Activated naive CD4-positive, alpha-beta T cell (primary cell): ENCODE data around the gene MRPL50.
A peak's percentile ranks its signal among the peaks of the same experiment; 100 is the strongest.

Experiments used
- DNase-seq, 4 experiments: peaks; one replicate each; lab custom pipeline; 2025; lab: John Stamatoyannopoulos, UW

Gene MRPL50

DNA sequence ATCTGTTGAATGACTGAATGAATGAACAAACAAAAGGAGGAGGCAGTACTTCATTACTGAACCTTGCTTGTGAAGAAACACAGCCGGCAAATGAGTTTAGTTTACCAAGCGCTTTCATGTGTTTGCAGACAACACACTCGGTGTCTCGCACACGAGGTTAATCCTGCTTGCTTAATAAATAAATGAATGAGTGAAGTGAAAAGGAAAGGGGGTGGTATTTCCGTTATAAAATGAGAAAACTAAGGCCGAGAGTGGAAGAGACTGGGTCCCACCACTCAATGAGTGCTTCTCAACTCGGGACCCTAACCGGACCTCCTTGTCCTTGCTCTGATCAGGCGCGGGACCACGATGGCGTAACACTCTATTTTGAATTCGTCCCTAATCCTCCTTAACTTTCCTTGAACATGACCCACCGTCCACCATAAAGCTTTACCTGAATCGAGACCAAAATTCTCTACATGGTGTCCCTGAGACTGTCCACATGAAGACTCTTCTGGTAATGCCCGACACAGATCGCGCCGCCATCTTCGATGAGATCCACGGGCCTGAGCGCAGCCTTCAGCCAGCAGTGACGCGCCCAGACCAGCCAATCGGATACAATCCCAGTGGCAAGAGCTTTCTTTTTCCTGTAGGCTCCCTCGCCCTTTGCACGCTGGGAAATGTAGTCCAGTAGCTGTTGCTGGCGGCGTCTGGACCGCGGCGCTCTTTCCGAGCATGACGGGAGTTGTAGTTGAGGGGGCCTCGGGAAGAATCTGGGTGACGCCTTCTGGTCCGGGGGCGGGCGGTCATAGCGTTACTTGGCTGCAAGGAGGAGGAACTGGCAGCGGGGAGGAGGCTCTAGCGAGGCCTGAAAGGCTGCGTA is at the start of gene MRPL50, which contains the start of gene ZNF189:
Gene MRPL50 (minus strand): TSS at position 551 of the 862 bp plus-strand sequence. CDS start 26 bp downstream, at position 525.
Gene ZNF189 (plus strand): TSS at position 784 of the 862 bp plus-strand sequence. CDS start 306 bp downstream, outside the sequence.
- DNase-seq, result peak; percentile 80 to 90 (median 85)

- DNase-seq, result no peak
These were observed 48.3 kb upstream of the MRPL50 start for GRCh38 chr9:101446732-101447131.

DNA sequence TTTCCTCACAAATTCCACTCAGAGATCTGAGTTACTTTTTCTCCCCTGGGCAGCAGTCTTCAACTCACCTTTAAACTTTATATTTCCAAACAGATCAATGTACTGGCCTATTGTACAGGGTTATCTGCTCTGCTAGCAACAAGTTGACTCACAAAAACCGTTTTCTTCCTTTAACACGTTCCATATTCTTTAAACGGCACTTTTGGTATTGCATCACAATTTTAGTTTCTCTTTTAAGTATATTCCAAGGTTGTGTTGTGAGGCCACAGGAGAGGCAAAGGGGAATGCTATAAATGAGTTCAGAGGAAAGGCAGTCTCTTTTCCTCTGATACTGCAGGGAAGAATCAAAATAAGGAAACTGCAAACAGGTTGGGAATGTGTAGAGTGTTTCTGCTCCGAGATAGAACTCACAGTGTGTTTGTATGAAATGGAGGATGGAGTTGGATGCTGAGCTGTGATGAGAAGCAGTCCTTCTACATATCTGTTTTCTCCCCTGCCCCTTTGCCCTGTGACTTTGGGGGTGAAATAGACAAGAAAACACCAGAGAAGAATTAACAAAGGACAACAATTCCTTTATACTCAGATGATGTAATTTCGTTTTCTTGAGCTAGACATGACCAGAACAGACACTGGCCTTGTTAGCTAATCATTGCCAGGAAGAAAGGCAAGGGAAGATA is 47.1 kb upstream of the MRPL50 start:
- no peak for DNase-seq

DNA sequence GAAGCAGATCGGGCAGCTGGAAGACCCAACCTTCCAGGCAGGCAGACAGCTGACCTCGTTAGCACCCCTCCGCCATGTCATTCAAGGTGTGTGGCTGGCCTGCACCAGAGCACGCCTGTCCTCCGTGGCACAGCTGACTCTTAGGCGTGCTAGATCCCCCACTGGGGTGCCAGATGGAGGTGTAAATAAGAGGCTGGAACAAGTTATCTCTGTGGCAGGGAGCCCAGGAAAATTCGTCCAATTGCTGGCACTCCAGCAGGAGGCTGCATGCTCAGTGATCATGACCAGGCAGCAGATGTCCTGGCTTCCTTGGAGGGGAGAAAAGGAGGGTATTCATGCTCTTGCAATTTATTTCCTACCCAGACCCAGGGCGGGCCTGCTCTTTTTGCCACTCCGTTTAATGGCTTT is 45.0 kb upstream of the MRPL50 start:
- no peak for DNase-seq

GRCh38 chr9:101442736-101443135 is 44.3 kb upstream of the MRPL50 start:
- DNase-seq, result no peak

- no peak for DNase-seq
These were observed 43.9 kb upstream of the MRPL50 start for GRCh38 chr9:101442318-101442717.

DNA sequence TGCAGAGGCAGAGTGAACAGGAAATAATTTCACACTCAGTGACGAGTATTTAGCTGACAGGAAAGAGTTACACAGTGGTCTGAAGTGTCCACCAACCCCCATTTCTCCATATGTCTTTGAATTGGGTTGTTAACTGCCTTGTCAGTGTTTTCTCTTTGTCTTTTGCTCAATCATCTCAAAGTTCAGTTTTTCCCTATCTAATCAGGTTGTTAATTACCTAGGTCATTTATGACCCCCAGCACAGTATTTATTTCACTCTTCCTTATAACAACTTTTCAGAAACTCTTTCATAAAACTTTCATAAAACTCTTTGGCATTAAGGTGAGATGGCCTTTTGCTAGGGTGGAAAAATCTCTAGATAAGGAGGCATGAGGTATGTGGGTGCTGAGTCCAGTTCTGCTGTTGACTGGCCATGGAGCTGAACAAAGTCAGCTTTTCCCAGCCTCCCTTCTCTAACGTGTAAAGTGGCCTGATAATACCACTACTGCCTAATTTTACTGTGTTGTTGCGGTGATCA is 42.4 kb upstream of the MRPL50 start:
- DNase-seq, result no peak

GRCh38 chr9:101438523-101438922 is 40.1 kb upstream of the MRPL50 start:
- no peak for DNase-seq

- DNase-seq, result no peak
These were observed 39.4 kb upstream of the MRPL50 start for GRCh38 chr9:101437806-101438232.

DNA sequence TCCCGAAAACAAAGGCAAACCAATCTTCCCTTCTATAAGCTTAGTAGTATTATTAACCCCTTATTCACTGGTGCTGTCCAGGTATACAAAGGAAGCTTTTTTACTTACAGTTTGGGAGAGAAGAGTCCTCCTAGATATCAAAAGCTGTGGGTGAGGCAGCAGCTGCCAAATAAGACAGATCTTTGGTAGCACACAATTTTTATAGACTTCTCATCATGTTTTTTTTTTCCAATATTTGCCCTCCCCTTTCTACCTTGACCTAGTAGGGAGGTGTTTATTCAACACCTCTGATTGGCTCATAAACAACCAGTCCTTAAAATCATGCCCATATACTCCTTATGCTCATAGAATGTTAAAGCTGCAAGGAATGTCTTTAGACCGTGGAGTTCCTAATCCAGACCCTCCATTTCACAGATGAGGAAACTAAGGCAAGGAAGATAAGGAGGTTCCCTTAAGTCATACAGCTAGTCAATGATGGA is 37.2 kb upstream of the MRPL50 start, which contains the start of gene ALDOB:
Gene ALDOB (minus strand): TSS at position 174 of the 479 bp plus-strand sequence. CDS start 4,887 bp downstream, outside the sequence.
- DNase-seq, result no peak

DNA sequence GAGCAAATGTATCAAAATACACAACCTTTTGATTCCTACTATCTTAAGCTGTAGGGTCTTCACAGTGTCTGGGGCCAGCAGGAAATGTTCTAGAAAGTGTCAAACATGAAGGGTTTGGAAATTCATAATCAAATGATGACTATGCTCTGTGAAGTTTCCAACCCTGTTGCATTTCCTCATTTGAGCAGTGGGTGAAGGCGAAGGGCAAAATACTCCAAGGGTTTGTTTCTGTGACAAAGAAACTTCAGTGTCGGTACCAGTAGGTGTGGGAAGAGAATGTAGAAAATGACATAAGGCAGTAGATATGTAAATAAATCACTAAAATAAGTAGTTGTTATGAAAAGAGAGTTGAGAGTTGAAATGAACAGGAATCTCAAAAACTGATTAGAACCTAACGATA is 36.6 kb upstream of the MRPL50 start:
- DNase-seq, result no peak

GRCh38 chr9:101433229-101433628 is 34.8 kb upstream of the MRPL50 start:
- no peak for DNase-seq

DNA sequence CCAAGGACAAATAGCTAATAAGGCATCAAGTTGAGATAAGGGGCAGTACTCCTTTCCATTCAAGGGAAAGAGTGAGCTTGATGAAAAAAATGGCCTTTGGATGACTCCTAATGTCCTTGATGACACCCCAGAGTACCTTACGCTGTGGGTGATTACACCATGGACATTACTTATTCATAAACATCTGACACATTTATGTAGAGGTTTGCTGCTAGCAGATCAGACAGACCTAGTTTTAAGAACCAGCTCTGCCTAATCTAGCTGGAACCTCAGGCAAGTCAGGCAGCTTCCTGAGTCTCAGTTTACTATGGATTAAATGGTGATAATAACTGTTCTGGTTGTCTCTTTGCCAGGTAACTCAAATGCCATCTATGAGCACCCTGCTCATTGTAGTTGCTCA is 34.3 kb upstream of the MRPL50 start:
- DNase-seq, result no peak

GRCh38 chr9:101432171-101432570 is 33.8 kb upstream of the MRPL50 start:
- no peak for DNase-seq

GRCh38 chr9:101429736-101430135 is 31.3 kb upstream of the MRPL50 start:
- no peak for DNase-seq

DNA sequence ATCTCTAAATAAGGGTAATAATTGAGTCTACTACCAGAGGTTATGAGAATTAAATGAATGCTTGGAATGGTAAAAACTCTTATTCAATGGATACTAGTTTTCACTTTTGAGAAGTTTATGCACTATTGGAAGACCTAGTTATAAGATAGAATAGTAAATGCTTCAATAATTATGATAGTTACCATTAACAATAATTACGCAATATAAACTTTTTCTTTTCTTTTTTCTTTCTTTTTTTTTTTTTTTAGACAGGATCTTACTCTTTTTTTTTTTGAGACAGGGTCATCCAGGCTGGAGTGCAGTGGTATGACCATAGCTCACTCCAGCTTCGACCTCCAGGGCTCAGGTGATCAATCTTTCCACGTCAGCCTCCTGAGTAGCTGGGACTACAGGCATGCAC is 30.5 kb upstream of the MRPL50 start:
- DNase-seq, result no peak

DNA sequence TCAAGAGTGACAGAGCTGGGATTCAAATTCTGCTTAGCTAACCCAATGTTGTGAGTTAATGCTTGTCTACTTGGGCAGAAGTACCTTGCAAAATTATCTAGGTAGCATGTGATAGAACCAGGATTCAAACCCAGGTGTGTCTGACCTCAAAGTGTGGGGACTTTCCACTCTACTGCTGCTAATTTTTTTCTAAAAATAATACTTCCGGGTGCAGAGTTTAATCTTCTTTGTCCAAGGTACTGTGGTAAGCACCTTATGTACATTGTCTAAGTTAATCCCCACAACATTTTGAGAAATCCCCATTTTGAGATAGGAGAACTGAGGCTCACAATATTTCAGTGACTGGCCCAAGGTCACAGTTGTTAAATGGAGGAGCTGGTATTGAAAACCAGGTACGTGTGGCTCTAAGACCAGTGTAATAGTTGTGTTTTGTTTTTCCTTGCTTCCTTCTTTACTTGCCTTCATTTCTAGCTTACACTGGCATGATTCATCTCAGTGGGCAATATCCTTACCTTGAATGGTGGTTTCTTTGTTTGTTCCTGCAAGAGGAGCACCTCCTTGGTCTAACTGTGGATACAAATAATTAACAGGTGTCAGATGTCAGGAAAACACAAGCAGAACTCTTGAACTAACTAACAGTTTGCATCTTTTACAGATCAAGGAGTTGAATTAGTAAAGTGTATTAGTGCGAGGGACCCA is 29.7 kb upstream of the MRPL50 start:
- DNase-seq, result no peak

DNA sequence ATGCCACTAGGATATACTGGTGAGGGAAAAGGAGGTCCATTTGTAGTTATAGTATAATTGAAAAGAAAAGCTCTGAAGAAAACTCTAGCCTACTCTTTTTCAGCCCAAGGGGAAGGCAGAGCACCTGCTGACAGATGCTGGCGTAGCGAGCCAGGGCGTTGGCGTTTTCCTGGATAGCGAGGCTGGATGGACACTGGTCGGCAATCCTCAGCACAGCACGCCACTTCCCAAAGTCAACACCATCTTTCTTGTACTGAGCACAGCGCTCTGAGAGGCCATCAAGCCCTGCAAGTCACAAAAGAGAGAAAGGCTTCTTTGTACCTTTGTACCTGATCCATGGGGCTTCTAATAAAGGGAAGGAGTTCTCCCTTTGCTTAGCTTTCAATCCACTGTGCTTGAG is 28.9 kb upstream of the MRPL50 start:
- DNase-seq, result no peak

DNA sequence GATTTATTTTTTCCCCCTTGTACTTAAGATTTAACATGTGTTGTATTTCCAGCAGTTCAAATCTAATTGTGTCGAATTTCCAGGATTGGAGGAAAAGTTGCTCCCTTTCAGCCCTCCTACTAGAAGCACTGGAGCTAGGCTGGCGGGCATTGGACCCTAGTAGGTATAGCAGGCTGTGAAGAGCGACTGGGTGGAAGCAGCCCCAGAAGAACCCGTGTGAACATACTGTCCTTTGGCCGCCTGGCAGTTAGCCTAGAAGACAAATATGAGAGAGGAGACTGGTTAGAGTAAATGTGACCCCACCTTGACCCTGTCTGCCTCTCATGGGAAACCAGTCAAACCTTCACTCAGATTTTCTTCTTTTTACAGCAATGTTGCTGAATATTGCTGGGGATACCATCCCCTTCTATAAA is 23.2 kb upstream of the MRPL50 start:
- DNase-seq, result no peak

DNA sequence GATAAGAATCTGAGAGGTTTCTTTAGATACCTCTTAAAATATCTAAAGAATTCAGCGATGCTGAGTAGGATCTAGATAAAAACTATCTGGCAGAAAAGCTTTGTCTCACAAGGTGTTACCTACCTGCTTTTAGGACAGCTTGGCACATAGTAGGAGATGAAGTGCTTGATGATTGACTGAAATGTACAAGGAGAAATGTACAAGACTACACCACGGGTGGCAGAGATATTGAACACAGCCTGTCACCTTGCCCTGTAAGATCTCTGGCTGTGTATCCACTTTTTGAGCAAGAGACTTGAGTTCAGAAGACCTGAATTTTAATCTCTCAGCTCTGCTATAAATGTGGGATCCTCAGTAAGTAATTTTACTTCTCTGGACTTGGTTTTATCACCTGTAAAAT is 21.4 kb upstream of the MRPL50 start:
- no peak for DNase-seq

- no peak for DNase-seq
These were observed 20.4 kb upstream of the MRPL50 start for GRCh38 chr9:101418518-101419430.
